GM12892 (cell line): ENCODE measurements around the gene IL13RA1.

Experiments used
- POLR2A ChIP-seq: IDR thresholded peaks from 2 replicates; pipeline ENCODE4 v1.6.1; 2011; ENCODE audit warnings: low read depth, low read length, control low read depth
- POLR2AphosphoS5 ChIP-seq: IDR thresholded peaks from 2 replicates; pipeline ENCODE4 v1.6.1; 2011; ENCODE audit warnings: low read depth, low read length, control low read depth
- TAF1 ChIP-seq: IDR thresholded peaks from 2 replicates; pipeline ENCODE4 v1.6.1; 2011; ENCODE audit warnings: low read depth, mild to moderate bottlenecking, control low read depth, low read length, borderline replicate concordance

DNA sequence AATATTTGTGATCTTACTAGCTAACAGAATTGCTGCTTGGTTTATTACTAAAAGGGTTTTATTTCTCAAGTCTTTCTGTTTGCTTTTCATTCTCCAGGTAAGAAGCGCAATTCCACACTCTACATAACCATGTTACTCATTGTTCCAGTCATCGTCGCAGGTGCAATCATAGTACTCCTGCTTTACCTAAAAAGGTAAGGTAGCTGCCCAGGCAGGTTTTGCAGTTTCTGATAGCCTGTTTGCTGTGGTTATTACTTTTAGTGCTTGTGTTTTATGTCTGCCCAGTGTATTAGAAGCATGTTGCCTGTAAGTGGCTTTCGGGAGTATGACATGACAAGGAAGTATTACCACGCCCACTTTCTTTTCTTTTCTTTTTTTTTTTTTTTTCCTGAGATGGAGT, 46.4 kb downstream of the IL13RA1 start:
- no peak for TF ChIP-seq POLR2A
- TF ChIP-seq POLR2AphosphoS5 = no peak
- TF ChIP-seq TAF1 = no peak
